ENCODE results near the gene RGSL1. TPM values are rescaled to one million over a fixed set of nuclear protein-coding genes. Genes with fewer than 3 reads are reported as not detected.

RGSL1 gene
- total and polyA plus RNA-seq, 9 of the 15 experiments (the other 6 are each of a cell fraction or from before 2014, with no cell fraction given) = 0.03 TPM; not detected in 8

GRCh38 chr1:182570611-182570970 is 120.6 kb downstream of the RGSL1 start (continued):
- no peak for TF ChIP-seq EP400 (IDR thresholded peaks at IDR 0.05)

DNA sequence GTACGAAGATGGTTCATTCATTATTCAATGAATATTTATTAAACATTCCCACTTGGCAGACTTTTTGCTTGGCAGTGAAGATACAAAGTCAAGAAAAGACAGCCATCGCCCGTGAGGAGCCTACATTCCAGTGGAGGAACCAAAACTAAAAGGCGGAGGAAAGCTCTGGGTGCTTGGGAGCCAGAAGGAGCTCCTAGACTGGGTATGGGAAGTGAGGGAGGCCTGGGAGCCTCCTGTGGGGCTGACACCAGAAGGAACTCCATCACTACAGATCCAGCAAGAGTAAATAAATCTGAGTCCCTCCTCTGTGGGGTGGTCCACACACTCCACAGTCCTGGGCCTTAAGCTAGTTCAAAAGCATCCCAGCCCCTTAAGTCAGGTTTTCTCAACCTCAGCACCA is 124.2 kb downstream of the RGSL1 start:
- Histone ChIP-seq H3K79me2 (ENCODE audit: control insufficient read depth, insufficient read depth, low read length) (no peaks in the 10 kb centered on the region), H3K9ac (ENCODE audit: insufficient read depth in 1 of 2, low read depth in 2 of 2, low read length in 2 of 2) (no peak overlapping the region), H2AFZ (ENCODE audit: low read depth, low read length) (no peak overlapping the region), H3K9me3 (replicated peaks; ENCODE audit: control insufficient read depth, insufficient read depth, low read depth, low read length) (no peaks in the 10 kb centered on the region), H3K9me1 (ENCODE audit: control insufficient read depth, insufficient read depth, low read length) (no peaks in the 10 kb centered on the region), H4K20me1 (replicated peaks; ENCODE audit: control insufficient read depth, insufficient read depth, low read length) (no peaks in the 10 kb centered on the region), H3K27ac (ENCODE audit: extremely low read depth, low read depth, low read length) (no peak overlapping the region), H3K36me3 (ENCODE audit: control insufficient read depth, insufficient read depth, low read length) (peaks cover 7% of the 10 kb centered on the region; the same call in 2 of the 3 replicates), H3K4me2 (ENCODE audit: insufficient read depth, low read length) (no peak overlapping the region), H3K4me3 (no peak overlapping the region), H3K27me3 (ENCODE audit: control insufficient read depth in 2 of 2, insufficient read depth in 2 of 2, low read length in 2 of 2) (peaks cover 0 to 3% of the 10 kb centered on the region in 2 experiments; a peak in 2 of 5 replicates), H3K4me1 (replicated peaks in 1 of 2; ENCODE audit: control insufficient read depth in 2 of 2, insufficient read depth in 2 of 2, low read length in 2 of 2) (peaks cover 0 to 8% of the 10 kb centered on the region in 2 experiments; a peak in 2 of 5 replicates)
- ChIA-PET POLR2A (interaction anchor here (0.8 to 1.3 kb wide), 3 partner anchors 12 to 214 kb away, joined by 3 to 5 read pairs (median 3); no protein-coding TSS in a partner anchor), CTCF (ENCODE audit: low intra/inter-chr PET ratio) (no interaction called here)
- no peak for FAIRE-seq
- intact Hi-C loops (cut with micrococcal nuclease) = no loop called here
- in situ Hi-C loops (cut with MboI) = no loop called here
- DNase-seq (ENCODE audit: extremely low read depth in 1 of 4, low spot score in 3 of 4) = no peak
- no TSS peak for BruUV-seq (replicated peaks)
- ATAC-seq = no peak
- TF ChIP-seq SIRT6 (IDR thresholded peaks at IDR 0.05; ENCODE audit: low read depth, low read length) (no peak), ZNF347 (CRISPR knock-in tag; IDR thresholded peaks at IDR 0.05; ENCODE audit: low read depth) (no peak), HES1 (IDR thresholded peaks at IDR 0.05; ENCODE audit: low read depth) (no peak), PBX2 (CRISPR knock-in tag; IDR thresholded peaks at IDR 0.05; ENCODE audit: low read depth) (no peak), PBX2 (tag; conservative IDR thresholded peaks at IDR 0.05; ENCODE audit: low read depth) (no peak)
- WGBS (ENCODE audit: insufficient coverage, low coverage, missing lambda C conversion rate) = 59% methylated on average over 4 of the region's 4 CpGs
